Globus pallidus (tissue), 1 donor: ENCODE results near the gene MOCS3.

Source experiments
- DNase-seq: peaks from one replicate; pipeline ENCODE4 v3.0.0-alpha.2; 2015; ENCODE audit warnings: low spot score

Gene MOCS3

GRCh38 chr20:50982363-50982762 is 23.7 kb downstream of the MOCS3 start:
- no peak for DNase-seq

- no peak for DNase-seq
These were observed 24.7 kb downstream of the MOCS3 start for GRCh38 chr20:50983321-50983720.

GRCh38 chr20:50987493-50988210 is 29.0 kb downstream of the MOCS3 start:
- peak; percentile 73 for DNase-seq

- DNase-seq, result no peak
These were observed 32.5 kb downstream of the MOCS3 start for GRCh38 chr20:50991076-50991475.

GRCh38 chr20:50992336-50992732 is 33.7 kb downstream of the MOCS3 start:
- DNase-seq, result no peak

GRCh38 chr20:50992733-50993457 is 34.3 kb downstream of the MOCS3 start:
- DNase-seq, result no peak

- DNase-seq, result no peak
These were observed 35.3 kb downstream of the MOCS3 start for GRCh38 chr20:50993876-50994275.

- DNase-seq, result no peak
These were observed 36.9 kb downstream of the MOCS3 start for GRCh38 chr20:50995506-50995905.

- DNase-seq, result peak; percentile 24
These were observed 38.6 kb downstream of the MOCS3 start for GRCh38 chr20:50996901-50997865.

- DNase-seq, result no peak
These were observed 40.7 kb downstream of the MOCS3 start for GRCh38 chr20:50999355-50999754.

- no peak for DNase-seq
These were observed 43.0 kb downstream of the MOCS3 start for GRCh38 chr20:51001430-51002265.

- no peak for DNase-seq
These were observed 44.0 kb downstream of the MOCS3 start for GRCh38 chr20:51002633-51003032.

GRCh38 chr20:51003753-51004152 is 45.1 kb downstream of the MOCS3 start:
- DNase-seq, result no peak

GRCh38 chr20:51004305-51004727 is 45.7 kb downstream of the MOCS3 start:
- no peak for DNase-seq

GRCh38 chr20:51004781-51005180 is 46.2 kb downstream of the MOCS3 start:
- DNase-seq, result no peak

- DNase-seq, result no peak
These were observed 46.6 kb downstream of the MOCS3 start for GRCh38 chr20:51005214-51005613.

GRCh38 chr20:51008718-51009117 is 50.1 kb downstream of the MOCS3 start:
- DNase-seq, result no peak

- no peak for DNase-seq
These were observed 50.9 kb downstream of the MOCS3 start for GRCh38 chr20:51009303-51010042.

- DNase-seq, result no peak
These were observed 51.4 kb downstream of the MOCS3 start for GRCh38 chr20:51010043-51010365.

- no peak for DNase-seq
These were observed 52.3 kb downstream of the MOCS3 start for GRCh38 chr20:51010932-51011331.

- no peak for DNase-seq
These were observed 52.9 kb downstream of the MOCS3 start for GRCh38 chr20:51011479-51011878.
